Calu3 (cell line): ENCODE results near the gene CCDC141. TPM values are rescaled to one million over a fixed set of nuclear protein-coding genes. Genes with fewer than 3 reads are reported as not detected.
A peak's percentile ranks its signal among the peaks of the same experiment; 100 is the strongest.
"Not testable (repeated sequence)": the region's sequence is repeated elsewhere in the genome, so short reads cannot be mapped to it uniquely, and the experiment has no call there.

Source experiments
- BruUV-seq: library from RNA; stranded (reverse); fragments of 400-500 nt; replicated peaks from 2 replicates; lab custom pipeline; 2021; lab: Mats Ljungman, UMichigan
- CTCF ChIA-PET: fragments of 300-600 bp; sonication (Branson Sonifier 250); formaldehyde crosslinking; loops from one replicate; lab custom pipeline; 2022; ENCODE audit warnings: antibody characterized with exemption; lab: Charles Lee
- DNase-seq: peaks from one replicate; pipeline ENCODE4 v3.0.0; 2022
- H3K27ac Mint-ChIP-seq: one replicate; pipeline ENCODE4 v1.8.0; 2022; ENCODE audit warnings: mixed read lengths; ENCODE audit not compliant: unreplicated experiment
- H3K27me3 Mint-ChIP-seq: one replicate; pipeline ENCODE4 v1.8.0; 2022; ENCODE audit warnings: mixed read lengths; ENCODE audit not compliant: unreplicated experiment
- H3K36me3 Mint-ChIP-seq: one replicate; pipeline ENCODE4 v1.8.0; 2022; ENCODE audit warnings: mild to moderate bottlenecking, moderate library complexity, mixed read lengths; ENCODE audit not compliant: insufficient read depth, unreplicated experiment
- H3K4me1 Mint-ChIP-seq: one replicate; pipeline ENCODE4 v1.8.0; 2022; ENCODE audit warnings: mild to moderate bottlenecking, low read depth, mixed read lengths; ENCODE audit not compliant: unreplicated experiment
- H3K4me3 Mint-ChIP-seq: one replicate; pipeline ENCODE4 v1.8.0; 2022; ENCODE audit warnings: mild to moderate bottlenecking, low read depth, moderate library complexity, mixed read lengths; ENCODE audit not compliant: unreplicated experiment
- H3K9me3 Mint-ChIP-seq: one replicate; pipeline ENCODE4 v1.8.0; 2022; ENCODE audit warnings: low read depth, mixed read lengths; ENCODE audit not compliant: unreplicated experiment
- intact Hi-C: fragments of 100-400 bp; cut with micrococcal nuclease; formaldehyde crosslinking; loops from one replicate; pipeline ENCODE4 v1.10.0; 2022; ENCODE audit not compliant: unreplicated experiment
- total RNA-seq: library from RNA; stranded (reverse); gene quantifications from 2 replicates; pipeline ENCODE4 v1.2.3, GENCODE V29; 2022
- TF ChIP-seq, protein P1 (sequence below): fragments of 200-600 bp; IDR thresholded peaks from one replicate; pipeline ENCODE4 v1.8.0; 2022; ENCODE audit warnings: antibody characterized with exemption; ENCODE audit not compliant: unreplicated experiment

CCDC141 gene
- total RNA-seq, 1 experiment from 2014 or later, result 0.07 TPM

- Mint-ChIP-seq H3K27me3 (no peaks in the 10 kb centered on the region), H3K9me3 (peaks cover 3% of the 10 kb centered on the region), H3K4me3 (no peak overlapping the region), H3K4me1 (no peaks in the 10 kb centered on the region), H3K36me3 (no peaks in the 10 kb centered on the region), H3K27ac (no peak overlapping the region)
- intact Hi-C loops, result loop anchor here (2.0 kb wide), 1 partner anchor 224 kb away; no protein-coding TSS in a partner anchor
- CTCF ChIA-PET, result no interaction called here
- no peak for DNase-seq
- TF ChIP-seq, protein P1, sequence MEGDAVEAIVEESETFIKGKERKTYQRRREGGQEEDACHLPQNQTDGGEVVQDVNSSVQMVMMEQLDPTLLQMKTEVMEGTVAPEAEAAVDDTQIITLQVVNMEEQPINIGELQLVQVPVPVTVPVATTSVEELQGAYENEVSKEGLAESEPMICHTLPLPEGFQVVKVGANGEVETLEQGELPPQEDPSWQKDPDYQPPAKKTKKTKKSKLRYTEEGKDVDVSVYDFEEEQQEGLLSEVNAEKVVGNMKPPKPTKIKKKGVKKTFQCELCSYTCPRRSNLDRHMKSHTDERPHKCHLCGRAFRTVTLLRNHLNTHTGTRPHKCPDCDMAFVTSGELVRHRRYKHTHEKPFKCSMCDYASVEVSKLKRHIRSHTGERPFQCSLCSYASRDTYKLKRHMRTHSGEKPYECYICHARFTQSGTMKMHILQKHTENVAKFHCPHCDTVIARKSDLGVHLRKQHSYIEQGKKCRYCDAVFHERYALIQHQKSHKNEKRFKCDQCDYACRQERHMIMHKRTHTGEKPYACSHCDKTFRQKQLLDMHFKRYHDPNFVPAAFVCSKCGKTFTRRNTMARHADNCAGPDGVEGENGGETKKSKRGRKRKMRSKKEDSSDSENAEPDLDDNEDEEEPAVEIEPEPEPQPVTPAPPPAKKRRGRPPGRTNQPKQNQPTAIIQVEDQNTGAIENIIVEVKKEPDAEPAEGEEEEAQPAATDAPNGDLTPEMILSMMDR, result no peak
- no TSS peak for BruUV-seq
Measured at GRCh38 chr2:179021258-179021657, 28.7 kb downstream of the CCDC141 start.

GRCh38 chr2:179020156-179020750, 29.7 kb downstream of the CCDC141 start:
- Mint-ChIP-seq H3K4me1 (no peaks in the 10 kb centered on the region), H3K9me3 (no peaks in the 10 kb centered on the region)

DNA sequence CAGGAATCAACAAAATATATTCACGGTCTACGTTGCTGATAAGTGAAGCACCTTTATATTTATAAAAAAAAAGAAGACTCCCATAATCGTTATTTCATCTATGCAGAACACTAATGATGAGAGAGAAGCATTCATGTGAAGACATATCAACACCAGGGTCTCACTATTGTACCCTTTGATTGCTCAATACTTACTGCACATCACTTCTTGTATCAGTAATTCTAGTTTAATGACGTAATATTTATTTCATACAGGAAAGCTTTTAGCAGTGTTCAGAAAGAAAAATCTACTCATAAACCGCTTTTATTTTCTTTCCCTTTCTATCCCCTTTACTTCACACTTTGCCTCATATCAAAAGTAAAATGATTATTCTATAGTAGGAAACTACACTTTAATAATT, 30.7 kb downstream of the CCDC141 start:
- no TSS peak for BruUV-seq
- Mint-ChIP-seq H3K36me3 (no peaks in the 10 kb centered on the region), H3K4me1 (no peaks in the 10 kb centered on the region), H3K27me3 (no peaks in the 10 kb centered on the region), H3K4me3 (no peak overlapping the region), H3K9me3 (no peaks in the 10 kb centered on the region), H3K27ac (no peak overlapping the region)
- intact Hi-C loops, result no loop called here
- DNase-seq, result no peak
- TF ChIP-seq, protein P1, result no peak
- CTCF ChIA-PET, result interaction anchor here (1.2 kb wide), 1 partner anchor 257 kb away, joined by 3 read pairs; no protein-coding TSS in a partner anchor

More at GRCh38 chr2:179020156-179020750, 29.7 kb downstream of the CCDC141 start:
- Mint-ChIP-seq H3K4me3 (no peak overlapping the region), H3K36me3 (no peaks in the 10 kb centered on the region), H3K27me3 (no peaks in the 10 kb centered on the region), H3K27ac (no peak overlapping the region)
- no TSS peak for BruUV-seq
- CTCF ChIA-PET, result interaction anchor here (1.0 to 1.2 kb wide), 2 partner anchors 11 to 258 kb away, joined by 3 read pairs; no protein-coding TSS in a partner anchor
- TF ChIP-seq, protein P1, result peak; percentile 55
- intact Hi-C loops, result loop anchor here (2.0 kb wide), 1 partner anchor 223 kb away; no protein-coding TSS in a partner anchor
- peak; percentile 63 for DNase-seq

- DNase-seq, result no peak
- Mint-ChIP-seq H3K4me1 (no peaks in the 10 kb centered on the region), H3K4me3 (no peak overlapping the region), H3K36me3 (no peaks in the 10 kb centered on the region), H3K9me3 (no peaks in the 10 kb centered on the region), H3K27ac (no peak overlapping the region), H3K27me3 (peaks cover 6% of the 10 kb centered on the region)
- no TSS peak for BruUV-seq
- intact Hi-C loops, result no loop called here
- TF ChIP-seq, protein P1, result no peak
- CTCF ChIA-PET, result no interaction called here
Measured at GRCh38 chr2:179017773-179018357, 32.1 kb downstream of the CCDC141 start.

DNA sequence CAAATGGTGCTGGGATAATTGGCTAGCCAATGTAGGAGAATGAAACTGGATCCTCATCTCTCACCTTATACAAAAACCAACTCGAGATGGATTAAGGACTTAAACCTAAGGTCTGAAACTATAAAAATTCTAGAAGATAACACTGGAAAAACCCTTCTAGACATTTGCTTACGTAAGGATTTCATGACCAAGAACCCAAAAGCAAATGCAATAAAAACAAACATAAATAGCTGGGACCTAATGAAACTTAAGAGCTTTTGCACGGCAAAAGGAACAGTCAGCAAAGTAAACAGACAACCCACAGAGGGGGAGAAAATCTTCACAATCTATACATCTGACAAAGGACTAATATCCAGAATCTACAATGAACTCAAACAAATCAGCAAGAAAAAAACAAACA, 35.7 kb downstream of the CCDC141 start:
- BruUV-seq, H3K4me1 Mint-ChIP-seq, H3K36me3 Mint-ChIP-seq, H3K27ac Mint-ChIP-seq, CTCF ChIA-PET, H3K4me3 Mint-ChIP-seq, DNase-seq, intact Hi-C loops, H3K9me3 Mint-ChIP-seq: not testable (repeated sequence)
- H3K27me3 Mint-ChIP-seq, result peaks cover 22% of the 10 kb centered on the region
